GM03348 (cell line): Measurements from ENCODE around the gene SPTBN4.
"Not testable (repeated sequence)": the region's sequence is repeated elsewhere in the genome, so short reads cannot be mapped to it uniquely, and the experiment has no call there.

Source experiments
- DNase-seq: peaks from one replicate; pipeline ENCODE4 v3.0.0; 2012; ENCODE audit warnings: low spot score

Gene SPTBN4

GRCh38 chr19:40465025-40465556 is 1.7 kb upstream of the SPTBN4 start:
- DNase-seq: peak; percentile 69

- peak; percentile 98 for DNase-seq
These were observed 1.1 kb upstream of the SPTBN4 start, which contains the start of gene BLVRB for GRCh38 chr19:40465557-40466218. TSS of gene BLVRB (minus strand) at chr19:40465745. CDS start at chr19:40465688, 57 bp downstream.

GRCh38 chr19:40466219-40466984 is 399 bp upstream of the SPTBN4 start:
- DNase-seq: no peak

GRCh38 chr19:40469011-40469410 is 2.2 kb downstream of the SPTBN4 start:
- DNase-seq: no peak

GRCh38 chr19:40471111-40471510 is 4.3 kb downstream of the SPTBN4 start:
- no peak for DNase-seq

GRCh38 chr19:40472516-40472915 is 5.7 kb downstream of the SPTBN4 start:
- no peak for DNase-seq

GRCh38 chr19:40474737-40475136 is 7.9 kb downstream of the SPTBN4 start:
- no peak for DNase-seq

GRCh38 chr19:40475878-40476644 is 9.3 kb downstream of the SPTBN4 start:
- not testable (repeated sequence) for DNase-seq

- no peak for DNase-seq
These were observed 19.2 kb downstream of the SPTBN4 start for GRCh38 chr19:40486017-40486416.

GRCh38 chr19:40489882-40490230 is 23.1 kb downstream of the SPTBN4 start:
- no peak for DNase-seq

- DNase-seq: no peak
These were observed 25.5 kb downstream of the SPTBN4 start for GRCh38 chr19:40492274-40492673.

GRCh38 chr19:40493778-40494177 is 27.0 kb downstream of the SPTBN4 start:
- DNase-seq: no peak

GRCh38 chr19:40494191-40494838 is 27.5 kb downstream of the SPTBN4 start:
- DNase-seq: no peak

GRCh38 chr19:40497214-40497613 is 30.4 kb downstream of the SPTBN4 start:
- DNase-seq: no peak

GRCh38 chr19:40499320-40499719 is 32.5 kb downstream of the SPTBN4 start:
- DNase-seq: no peak

GRCh38 chr19:40500678-40501530 is 34.1 kb downstream of the SPTBN4 start:
- DNase-seq: not testable (repeated sequence)

GRCh38 chr19:40501599-40501998 is 34.8 kb downstream of the SPTBN4 start:
- no peak for DNase-seq

GRCh38 chr19:40502081-40502480 is 35.3 kb downstream of the SPTBN4 start:
- DNase-seq: no peak

GRCh38 chr19:40502647-40503319 is 36.0 kb downstream of the SPTBN4 start:
- no peak for DNase-seq

GRCh38 chr19:40503320-40503695 is 36.5 kb downstream of the SPTBN4 start:
- no peak for DNase-seq

- DNase-seq: no peak
These were observed 39.3 kb downstream of the SPTBN4 start for GRCh38 chr19:40506099-40506498.
